Tibial nerve (tissue), 3 donors: Measurements from ENCODE around the gene GTF2A1L.

Source experiments
- CTCF ChIP-seq, 5 experiments: fragments of 200-600 bp in 3 of 5; fragments of 450-650 bp in 2 of 5; sonication (generic) in 3 of 5; IDR thresholded peaks; one replicate each; pipeline ENCODE4 v1.5.1; 2016 to 2019; ENCODE audit warnings: antibody characterized with exemption in 5 of 5, mild to moderate bottlenecking in 3 of 5, moderate library complexity in 2 of 5
- POLR2A ChIP-seq, 2 donors: fragments of 450-650 bp; IDR thresholded peaks; one replicate each; pipeline ENCODE4 v1.6.1; 2017; ENCODE audit warnings: antibody characterized with exemption in 2 of 2, mild to moderate bottlenecking in 2 of 2, moderate library complexity in 2 of 2

- no peak for TF ChIP-seq CTCF (IDR thresholded peaks at IDR 0.05)
- no peak for TF ChIP-seq POLR2A (IDR thresholded peaks at IDR 0.05)
Measured at GRCh38 chr2:48578313-48578712, 39.3 kb upstream of the GTF2A1L start.
